ENCODE measurements around the gene ADD2.
A peak's percentile ranks its signal among the peaks of the same experiment; 100 is the strongest.

The ADD2 gene

GRCh38 chr2:70705160-70705850, 62.7 kb downstream of the ADD2 start:
- DNase-seq (ENCODE audit: low spot score), result peak; percentile 45
- TF ChIP-seq CTCF (IDR thresholded peaks at IDR 0.05), result no peak
- H3K4me3 ChIP-seq, result no peak overlapping the region
- no peak overlapping the region for H3K27ac ChIP-seq

- peak; percentile 65 for DNase-seq (ENCODE audit: low spot score)
- TF ChIP-seq CTCF (IDR thresholded peaks at IDR 0.05), result no peak
- Histone ChIP-seq H3K27ac (no peak overlapping the region), H3K4me3 (no peak overlapping the region)
Observed at GRCh38 chr2:70703900-70704549, 64.0 kb downstream of the ADD2 start.

- peak; percentile 12 for DNase-seq (ENCODE audit: low spot score)
- no peak overlapping the region for H3K27ac ChIP-seq
- H3K4me3 ChIP-seq, result no peak overlapping the region
- TF ChIP-seq CTCF (IDR thresholded peaks at IDR 0.05), result no peak
Observed at GRCh38 chr2:70702711-70703395, 65.1 kb downstream of the ADD2 start.

GRCh38 chr2:70698847-70699246, 69.2 kb downstream of the ADD2 start:
- H3K27ac ChIP-seq, result no peak overlapping the region
- TF ChIP-seq CTCF (IDR thresholded peaks at IDR 0.05), result no peak
- DNase-seq (ENCODE audit: low spot score), result no peak
- H3K4me3 ChIP-seq, result no peak overlapping the region

GRCh38 chr2:70697603-70698383, 70.2 kb downstream of the ADD2 start:
- no peak for TF ChIP-seq CTCF (IDR thresholded peaks at IDR 0.05)
- Histone ChIP-seq H3K27ac (no peak overlapping the region), H3K4me3 (no peak overlapping the region)
- DNase-seq (ENCODE audit: low spot score), result peak; percentile 45

GRCh38 chr2:70696142-70696541, 71.9 kb downstream of the ADD2 start:
- no peak for TF ChIP-seq CTCF (IDR thresholded peaks at IDR 0.05)
- Histone ChIP-seq H3K27ac (no peak overlapping the region), H3K4me3 (no peak overlapping the region)
- DNase-seq (ENCODE audit: low spot score), result peak; percentile 35

Measured in coronary artery (tissue), 2 donors.